HEK293 (cell line): ENCODE results near the gene TIAM1.

Experiments used
- FEZF1 ChIP-seq: fragments of 450-650 bp; formaldehyde crosslinking; IDR thresholded peaks from 2 replicates; pipeline ENCODE4 v1.5.1; 2016; ENCODE audit warnings: missing biosample characterization, missing genetic modification characterization
- GLIS1 ChIP-seq: fragments of 450-650 bp; formaldehyde crosslinking; IDR thresholded peaks from 2 replicates; pipeline ENCODE4 v1.5.1; 2016; ENCODE audit warnings: missing biosample characterization, missing genetic modification characterization
- HOXD13 ChIP-seq: sonication (generic); formaldehyde crosslinking; IDR thresholded peaks from 2 replicates; pipeline ENCODE4 v1.8.0; 2022; ENCODE audit warnings: missing genetic modification reagents, borderline replicate concordance
- PATZ1 ChIP-seq: fragments of 450-650 bp; formaldehyde crosslinking; IDR thresholded peaks from 2 replicates; pipeline ENCODE4 v1.5.1; 2016; ENCODE audit warnings: missing biosample characterization, missing genetic modification characterization
- PRDM2 ChIP-seq: fragments of 450-650 bp; formaldehyde crosslinking; IDR thresholded peaks from 2 replicates; pipeline ENCODE4 v1.5.1; 2016; ENCODE audit warnings: missing biosample characterization, missing genetic modification characterization, borderline replicate concordance
- PRDM6 ChIP-seq: fragments of 450-650 bp; formaldehyde crosslinking; IDR thresholded peaks from 2 replicates; pipeline ENCODE4 v1.5.1; 2017; ENCODE audit warnings: missing biosample characterization, missing genetic modification characterization
- SCRT2 ChIP-seq: fragments of 450-650 bp; formaldehyde crosslinking; IDR thresholded peaks from 2 replicates; pipeline ENCODE4 v1.5.1; 2016; ENCODE audit warnings: missing biosample characterization, missing genetic modification characterization
- TRIM28 ChIP-seq: IDR thresholded peaks from 2 replicates; pipeline ENCODE4 v1.6.1; 2011; ENCODE audit warnings: low read length, control low read depth, borderline replicate concordance
- WT1 ChIP-seq: fragments of 450-650 bp; formaldehyde crosslinking; IDR thresholded peaks from 2 replicates; pipeline ENCODE4 v1.5.1; 2016; ENCODE audit warnings: missing biosample characterization, missing genetic modification characterization
- YY1 ChIP-seq: fragments of 450-650 bp; formaldehyde crosslinking; IDR thresholded peaks from 2 replicates; pipeline ENCODE4 v1.5.1; 2018; ENCODE audit warnings: missing biosample characterization, missing genetic modification characterization
- ZBTB44 ChIP-seq: fragments of 450-650 bp; IDR thresholded peaks from 2 replicates; pipeline ENCODE4 v1.5.1; 2018; ENCODE audit warnings: missing biosample characterization, mild to moderate bottlenecking, missing genetic modification characterization
- ZBTB48 ChIP-seq: fragments of 450-650 bp; formaldehyde crosslinking; IDR thresholded peaks from 2 replicates; pipeline ENCODE4 v1.5.1; 2016; ENCODE audit warnings: missing biosample characterization, missing genetic modification characterization
- ZBTB8A ChIP-seq: fragments of 450-650 bp; formaldehyde crosslinking; IDR thresholded peaks from 2 replicates; pipeline ENCODE4 v1.5.1; 2016; ENCODE audit warnings: missing biosample characterization, missing genetic modification characterization
- ZFP69B ChIP-seq: fragments of 450-650 bp; formaldehyde crosslinking; IDR thresholded peaks from 2 replicates; pipeline ENCODE4 v1.5.1; 2016; ENCODE audit warnings: missing biosample characterization, missing genetic modification characterization
- ZNF10 ChIP-seq: fragments of 450-650 bp; formaldehyde crosslinking; IDR thresholded peaks from 2 replicates; pipeline ENCODE4 v1.5.1; 2017; ENCODE audit warnings: missing biosample characterization, missing genetic modification characterization
- ZNF121 ChIP-seq: fragments of 450-650 bp; formaldehyde crosslinking; IDR thresholded peaks from 2 replicates; pipeline ENCODE4 v1.5.1; 2016; ENCODE audit warnings: missing biosample characterization, missing genetic modification characterization
- ZNF140 ChIP-seq: fragments of 450-650 bp; formaldehyde crosslinking; IDR thresholded peaks from 2 replicates; pipeline ENCODE4 v1.5.1; 2016; ENCODE audit warnings: missing biosample characterization, missing genetic modification characterization
- ZNF23 ChIP-seq: fragments of 450-650 bp; formaldehyde crosslinking; IDR thresholded peaks from 2 replicates; pipeline ENCODE4 v1.5.1; 2016; ENCODE audit warnings: missing biosample characterization, missing genetic modification characterization, borderline replicate concordance
- ZNF292 ChIP-seq: fragments of 450-650 bp; formaldehyde crosslinking; IDR thresholded peaks from 2 replicates; pipeline ENCODE4 v1.5.1; 2016; ENCODE audit warnings: low read depth, missing biosample characterization, missing genetic modification characterization, borderline replicate concordance
- ZNF398 ChIP-seq: fragments of 450-650 bp; formaldehyde crosslinking; IDR thresholded peaks from 2 replicates; pipeline ENCODE4 v1.5.1; 2017; ENCODE audit warnings: missing biosample characterization, missing genetic modification characterization
- ZNF404 ChIP-seq: fragments of 450-650 bp; formaldehyde crosslinking; IDR thresholded peaks from 2 replicates; pipeline ENCODE4 v1.5.1; 2017; ENCODE audit warnings: missing biosample characterization, missing genetic modification characterization
- ZNF48 ChIP-seq: fragments of 450-650 bp; formaldehyde crosslinking; IDR thresholded peaks from 2 replicates; pipeline ENCODE4 v1.5.1; 2016; ENCODE audit warnings: missing biosample characterization, missing genetic modification characterization
- ZNF549 ChIP-seq: fragments of 450-650 bp; IDR thresholded peaks from 2 replicates; pipeline ENCODE4 v1.5.1; 2018; ENCODE audit warnings: missing biosample characterization, missing genetic modification characterization, mild to moderate bottlenecking, inconsistent platforms, moderate library complexity
- ZNF560 ChIP-seq: fragments of 450-650 bp; formaldehyde crosslinking; IDR thresholded peaks from 2 replicates; pipeline ENCODE4 v1.5.1; 2017; ENCODE audit warnings: missing biosample characterization, missing genetic modification characterization, borderline replicate concordance
- ZNF561 ChIP-seq: fragments of 450-650 bp; IDR thresholded peaks from 2 replicates; pipeline ENCODE4 v1.5.1; 2018; ENCODE audit warnings: missing biosample characterization, missing genetic modification characterization, borderline replicate concordance
- ZNF600 ChIP-seq: fragments of 450-650 bp; formaldehyde crosslinking; IDR thresholded peaks from 2 replicates; pipeline ENCODE4 v1.5.1; 2016; ENCODE audit warnings: missing biosample characterization, missing genetic modification characterization
- ZNF707 ChIP-seq: fragments of 450-650 bp; formaldehyde crosslinking; IDR thresholded peaks from 2 replicates; pipeline ENCODE4 v1.5.1; 2016; ENCODE audit warnings: missing biosample characterization, missing genetic modification characterization
- ZNF785 ChIP-seq: fragments of 450-650 bp; formaldehyde crosslinking; IDR thresholded peaks from 2 replicates; pipeline ENCODE4 v1.5.1; 2016; ENCODE audit warnings: missing biosample characterization, missing genetic modification characterization
- ZXDB ChIP-seq: fragments of 450-650 bp; formaldehyde crosslinking; IDR thresholded peaks from 2 replicates; pipeline ENCODE4 v1.5.1; 2016; ENCODE audit warnings: missing biosample characterization, missing genetic modification characterization

Gene TIAM1

GRCh38 chr21:31351438-31351837 is 7.4 kb upstream of the TIAM1 start (continued):
- no peak for TF ChIP-seq TRIM28
- no peak for TF ChIP-seq PRDM6 (tag by site-specific recombination)
- no peak for TF ChIP-seq ZNF48 (tag by site-specific recombination)
- no peak for TF ChIP-seq ZNF292 (tag by site-specific recombination)
- no peak for TF ChIP-seq YY1 (tag by site-specific recombination)
- TF ChIP-seq ZNF140 (tag by site-specific recombination), result no peak
- TF ChIP-seq PATZ1, result peak; percentile 34; the same call in 1 of the 2 replicates
- TF ChIP-seq ZBTB44, result no peak
- TF ChIP-seq ZNF707 (tag by site-specific recombination), result no peak
- TF ChIP-seq ZXDB (tag by site-specific recombination), result 0 out of 2 replicates have a peak, but pooled peaks have one; percentile 12
- TF ChIP-seq ZNF23 (tag by site-specific recombination), result no peak
- TF ChIP-seq HOXD13 (CRISPR knock-in tag), result no peak
- peak; percentile 84 for TF ChIP-seq GLIS1 (tag by site-specific recombination)
- TF ChIP-seq ZFP69B (tag by site-specific recombination), result peak; percentile 75; the same call in 1 of the 2 replicates
- TF ChIP-seq ZNF398 (tag by site-specific recombination), result no peak; the same call in 1 of the 2 replicates
- TF ChIP-seq ZBTB48, result peak; percentile 63; the same call in 1 of the 2 replicates
- TF ChIP-seq ZNF10 (tag by site-specific recombination), result no peak
- TF ChIP-seq ZNF121, result no peak
- TF ChIP-seq WT1 (tag by site-specific recombination), result peak; percentile 57; the same call in 1 of the 2 replicates
- TF ChIP-seq ZBTB8A (tag by site-specific recombination), result no peak
- TF ChIP-seq SCRT2 (tag by site-specific recombination), result no peak
- TF ChIP-seq ZNF785, result no peak
- TF ChIP-seq ZNF404 (tag by site-specific recombination), result no peak
- peak; percentile 68 for TF ChIP-seq ZNF600
- no peak for TF ChIP-seq ZNF549 (tag by site-specific recombination)
- no peak for TF ChIP-seq ZNF561
- TF ChIP-seq ZNF560 (tag by site-specific recombination), result no peak
- no peak for TF ChIP-seq PRDM2 (tag by site-specific recombination)
- TF ChIP-seq FEZF1, result peak; percentile 49; the same call in 1 of the 2 replicates
